Left forelimb (tissue), 1 donor: ENCODE measurements around the gene ZP1.
A peak's percentile ranks its signal among the peaks of the same experiment; 100 is the strongest.

Experiments
- DNase-seq: peaks from one replicate; pipeline ENCODE4 v3.0.0-alpha.2; 2018; ENCODE audit warnings: low spot score

Gene ZP1

GRCh38 chr11:60859616-60860250 lies 7.6 kb upstream of the ZP1 start:
- no peak for DNase-seq

GRCh38 chr11:60860943-60861342 lies 6.4 kb upstream of the ZP1 start:
- DNase-seq: no peak

- no peak for DNase-seq
These were observed 5.2 kb upstream of the ZP1 start for GRCh38 chr11:60862171-60862570.

DNA sequence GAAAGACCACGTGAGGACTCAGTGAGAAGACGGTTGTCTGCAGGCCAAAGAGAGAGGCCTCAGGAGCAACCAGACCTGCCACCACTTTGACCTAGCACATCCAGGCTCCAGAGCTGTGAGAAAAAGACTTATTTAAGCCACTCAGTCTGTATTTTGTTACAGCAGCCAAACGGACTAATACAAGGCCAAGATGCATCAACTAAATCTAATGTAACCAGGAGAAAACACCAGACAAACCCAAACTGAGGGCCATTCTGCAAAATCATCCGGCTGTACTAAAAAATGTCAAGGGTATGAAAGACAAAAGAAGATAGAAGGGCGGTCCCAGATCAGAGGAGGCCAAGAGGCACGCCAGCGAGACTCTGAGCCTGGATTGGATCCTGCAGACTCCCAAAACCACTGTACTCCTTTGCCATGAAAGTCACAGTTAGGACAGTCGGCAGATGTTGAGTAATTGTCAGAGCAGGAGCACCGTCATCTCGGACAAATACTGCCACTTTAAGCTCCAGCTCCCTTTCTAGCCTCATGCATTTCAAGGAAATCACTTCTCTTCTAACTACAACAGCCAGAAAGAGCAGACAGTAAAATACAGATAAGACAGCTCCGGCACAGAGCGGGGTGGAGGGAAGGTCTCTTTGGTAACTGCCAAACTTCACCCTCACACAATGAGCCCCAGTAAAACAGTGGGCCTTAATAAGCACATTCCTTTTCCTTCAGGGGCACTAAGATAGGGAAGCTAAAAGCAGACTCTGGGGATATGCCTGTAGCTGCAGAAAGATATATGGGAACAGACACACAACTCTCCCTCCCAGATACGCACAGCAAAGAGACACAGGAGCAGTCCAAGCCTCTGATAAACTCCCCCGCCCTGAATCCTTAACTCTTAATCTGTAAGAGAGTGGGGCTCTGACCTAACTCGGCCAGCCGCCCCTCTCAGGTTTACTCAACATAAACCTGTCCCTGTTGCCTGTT lies 3.5 kb upstream of the ZP1 start:
- DNase-seq: no peak

DNA sequence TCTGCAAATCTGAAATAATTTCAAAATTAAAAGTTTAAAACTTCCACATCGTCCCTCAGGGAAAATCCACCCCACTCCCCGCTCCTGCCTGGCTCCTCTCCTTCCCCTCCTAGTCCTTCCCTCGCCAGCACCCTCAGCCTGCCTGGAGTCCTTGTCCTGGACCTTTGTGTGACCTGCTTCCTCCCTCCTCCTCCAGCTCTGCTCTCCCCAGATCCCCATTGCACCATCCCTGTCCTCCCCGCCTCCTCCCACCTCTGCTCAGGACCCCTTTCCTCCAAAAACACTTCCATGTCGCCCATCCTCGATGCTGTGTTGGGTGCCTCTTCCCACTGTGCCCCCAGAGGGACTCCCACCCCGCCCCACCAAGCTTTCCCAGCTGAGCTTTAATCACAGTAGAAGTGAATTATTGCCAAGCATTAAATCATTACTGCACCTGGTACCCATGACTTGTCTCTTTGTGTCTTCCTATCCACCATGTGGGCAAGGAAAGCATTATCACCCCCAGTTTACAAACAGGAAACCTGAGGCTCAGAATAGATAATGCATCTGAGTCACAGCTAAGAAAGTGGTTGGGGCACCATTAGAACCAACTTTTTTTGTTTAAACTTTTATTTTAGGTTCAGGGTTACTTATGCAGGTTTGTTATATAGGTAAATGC lies 2.4 kb upstream of the ZP1 start:
- DNase-seq: no peak

GRCh38 chr11:60867871-60868681 lies 734 bp downstream of the ZP1 start:
- DNase-seq: no peak

- no peak for DNase-seq
These were observed 1.5 kb downstream of the ZP1 start for GRCh38 chr11:60868682-60869450.

DNA sequence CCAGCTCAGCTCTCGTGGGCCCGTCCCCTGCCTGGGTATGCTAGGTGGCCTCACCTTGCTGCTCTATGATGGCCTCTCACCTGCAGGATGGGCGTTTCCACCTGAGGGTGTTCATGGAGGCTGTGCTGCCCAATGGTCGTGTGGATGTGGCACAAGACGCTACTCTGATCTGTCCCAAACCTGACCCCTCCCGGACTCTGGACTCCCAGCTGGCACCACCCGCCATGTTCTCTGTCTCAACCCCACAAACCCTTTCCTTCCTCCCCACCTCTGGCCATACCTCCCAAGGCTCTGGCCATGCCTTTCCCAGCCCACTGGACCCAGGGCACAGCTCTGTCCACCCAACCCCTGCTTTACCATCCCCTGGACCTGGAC lies 2.1 kb downstream of the ZP1 start:
- DNase-seq: no peak

DNA sequence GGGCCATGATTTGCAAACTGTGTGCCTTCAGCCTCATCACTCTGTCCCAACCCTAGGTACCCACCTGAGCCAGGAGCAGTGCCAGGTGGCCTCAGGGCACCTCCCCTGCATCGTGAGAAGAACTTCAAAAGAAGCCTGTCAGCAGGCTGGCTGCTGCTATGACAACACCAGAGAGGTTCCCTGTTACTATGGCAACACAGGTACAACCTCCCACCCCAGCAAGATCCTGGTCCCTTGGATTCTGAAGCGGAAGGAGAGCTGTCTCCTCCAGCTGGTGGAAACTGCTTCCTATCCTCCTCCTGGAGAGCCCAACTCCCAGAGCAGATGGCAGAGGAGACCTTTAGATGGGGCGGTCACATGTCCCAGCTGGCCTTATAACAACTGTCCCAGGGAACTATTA lies 2.9 kb downstream of the ZP1 start:
- DNase-seq: peak; percentile 40

- DNase-seq: peak; percentile 48
These were observed 3.5 kb downstream of the ZP1 start for GRCh38 chr11:60870733-60871377.

DNA sequence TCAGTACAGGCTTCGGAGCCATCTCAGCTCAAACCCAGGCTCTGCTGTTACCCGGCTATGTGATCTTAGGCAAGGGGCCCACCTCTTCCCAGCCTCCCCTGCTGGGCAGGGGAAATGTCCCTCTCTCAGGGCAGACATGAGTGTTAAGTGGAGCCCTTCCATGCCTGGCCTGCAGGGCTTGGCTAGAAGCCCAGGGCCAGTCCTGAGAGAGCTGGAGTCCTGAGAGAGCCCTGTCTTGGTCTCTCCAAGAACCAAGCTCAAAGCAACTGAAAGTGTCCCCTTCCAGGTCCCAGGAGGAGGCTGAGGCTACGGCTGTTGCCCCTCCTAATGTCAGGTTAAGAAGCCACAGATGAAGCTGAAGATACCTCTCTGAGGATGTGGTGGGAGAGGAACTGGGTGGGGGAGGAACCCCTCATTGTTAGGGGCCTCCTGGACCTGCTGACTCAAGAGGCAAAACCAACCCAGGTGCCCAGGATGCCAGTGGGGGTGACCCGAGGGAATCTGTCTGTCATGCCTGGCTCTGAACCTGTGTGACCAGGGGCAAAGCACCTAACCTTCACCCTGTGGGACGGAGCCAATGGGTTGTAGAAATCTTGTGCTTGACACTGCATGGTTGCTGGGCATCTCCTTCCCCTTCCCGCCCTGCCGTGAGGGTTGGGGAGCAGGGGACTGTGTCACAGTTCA lies 4.2 kb downstream of the ZP1 start:
- DNase-seq: peak; percentile 59

DNA sequence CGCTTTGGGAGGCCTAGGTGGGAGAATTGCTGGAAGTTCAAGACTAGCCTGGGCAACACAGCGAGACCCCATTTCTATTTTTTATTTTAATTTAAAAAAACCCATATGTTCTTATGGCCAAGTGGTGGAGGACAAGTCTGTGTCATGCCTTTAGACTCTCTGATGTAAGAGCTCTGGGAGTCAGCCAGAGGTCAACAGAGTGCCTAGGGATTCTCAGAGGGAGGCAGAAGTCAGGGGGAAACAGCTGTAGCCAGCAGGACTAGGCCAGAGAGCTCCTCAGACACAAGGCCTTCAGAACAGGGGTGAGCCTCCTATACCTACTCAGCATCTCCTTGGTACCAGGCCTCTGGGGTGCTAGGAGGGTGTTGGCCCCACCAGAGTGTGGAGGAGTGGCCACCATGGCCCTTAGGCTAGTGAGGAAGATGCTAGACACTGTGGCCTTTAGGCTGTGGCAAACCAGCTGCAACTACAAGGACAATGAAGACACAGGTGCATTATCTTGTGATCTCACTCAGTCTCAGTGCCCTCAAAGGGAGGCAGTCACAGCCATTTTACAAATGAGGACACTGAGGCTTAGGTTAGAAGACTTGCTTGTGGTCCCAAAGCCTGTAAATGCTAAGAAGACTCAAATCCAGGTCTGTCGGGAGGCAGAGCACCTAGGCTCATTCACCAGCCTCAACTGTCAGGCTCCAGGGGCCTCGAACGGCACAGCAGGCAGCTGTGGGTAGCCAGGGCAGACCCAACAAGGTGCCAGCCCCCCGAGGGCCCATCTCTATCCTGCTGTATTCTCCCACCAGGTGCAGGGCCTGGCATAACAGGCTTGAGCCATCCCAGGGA lies 5.0 kb downstream of the ZP1 start:
- peak; percentile 64 for DNase-seq

GRCh38 chr11:60872961-60873524 lies 5.7 kb downstream of the ZP1 start:
- DNase-seq: peak; percentile 48

- DNase-seq: peak; percentile 45
These were observed 6.2 kb downstream of the ZP1 start for GRCh38 chr11:60873533-60873932.

DNA sequence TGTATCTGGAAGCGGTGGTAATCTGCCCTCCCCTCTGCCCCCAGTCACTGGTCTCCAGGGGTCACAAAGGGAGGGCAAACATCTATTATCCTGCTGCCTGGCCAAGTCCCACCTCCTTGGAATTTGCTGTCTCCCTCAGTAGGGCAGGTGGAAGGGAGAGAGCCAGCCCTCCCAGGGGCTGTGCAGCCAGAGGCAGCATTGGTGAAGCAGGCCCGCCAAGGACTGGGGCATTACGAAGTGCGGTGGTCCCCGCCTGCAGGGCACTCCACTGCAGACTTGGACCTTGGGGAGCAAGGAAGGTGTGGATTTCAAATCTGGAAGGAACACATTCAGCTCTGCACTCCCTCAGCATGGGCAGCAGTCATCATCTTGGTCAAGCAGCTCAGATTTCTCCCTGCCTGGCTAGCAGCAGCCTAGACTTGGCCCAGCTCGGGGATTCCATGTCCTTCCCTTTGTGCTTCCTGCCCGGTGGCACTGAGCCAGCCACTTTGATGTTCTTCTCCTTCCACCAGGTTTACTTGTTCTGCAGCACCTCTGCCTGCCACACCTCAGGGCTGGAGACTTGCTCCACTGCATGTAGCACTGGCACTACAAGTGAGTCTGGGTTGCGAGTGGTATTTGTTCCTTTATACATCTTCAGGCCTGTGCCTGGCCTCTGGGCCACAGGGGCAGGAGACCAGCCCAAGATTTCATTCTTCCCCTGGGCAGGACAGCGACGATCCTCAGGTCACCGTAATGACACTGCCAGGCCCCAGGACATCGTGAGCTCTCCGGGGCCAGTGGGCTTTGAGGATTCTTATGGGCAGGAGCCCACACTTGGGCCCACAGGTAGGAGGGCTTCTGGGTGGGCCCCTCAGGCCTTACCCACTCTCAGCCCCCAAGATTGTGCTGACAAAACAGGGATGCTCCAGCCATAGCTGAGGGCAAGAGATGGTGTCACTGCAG lies 7.4 kb downstream of the ZP1 start:
- DNase-seq: peak; percentile 46

GRCh38 chr11:60875366-60876167 lies 8.2 kb downstream of the ZP1 start:
- peak; percentile 42 for DNase-seq

- DNase-seq: peak; percentile 38
These were observed 8.8 kb downstream of the ZP1 start for GRCh38 chr11:60876168-60876485.
